ENCODE results near the gene ENPP5. TPM values are rescaled to one million over a fixed set of nuclear protein-coding genes. Genes with fewer than 3 reads are reported as not detected.

The ENPP5 gene
- total and polyA plus RNA-seq, 4 donors, result 0.17 to 3.2 (median 0.57) TPM

- TF ChIP-seq FOXA1 (IDR thresholded peaks at IDR 0.05) (no peak), ATF3 (IDR thresholded peaks at IDR 0.05) (no peak)
Measured at GRCh38 chr6:46116289-46116688, 54.5 kb downstream of the ENPP5 start (continued).

DNA sequence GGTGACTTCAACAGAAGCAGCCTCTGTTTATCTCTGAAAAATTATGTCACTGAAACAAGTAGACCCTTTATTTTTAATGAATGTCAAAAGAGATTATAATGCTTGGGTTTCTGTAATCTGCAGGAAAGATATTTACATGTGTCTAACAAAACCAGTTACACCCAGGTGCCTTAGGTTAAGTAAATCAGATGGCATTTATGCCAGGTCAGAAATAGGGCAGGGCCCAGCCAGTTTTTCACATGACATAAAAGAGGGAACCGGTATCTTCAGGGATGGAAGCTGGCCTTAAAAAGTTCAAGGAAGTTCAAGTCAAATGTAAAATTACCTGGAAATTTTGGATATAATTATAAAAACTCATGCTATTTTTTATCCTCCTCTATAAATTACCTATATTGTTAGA is 55.1 kb downstream of the ENPP5 start:
- DNase-seq (ENCODE audit: low spot score), result no peak
- Histone ChIP-seq H3K27me3 (ENCODE audit: control insufficient read depth in 4 of 4, insufficient read depth in 4 of 4, low read length in 3 of 4) (no peaks in the 10 kb centered on the region), H3K4me1 (ENCODE audit: control insufficient read depth in 4 of 4, insufficient read depth in 4 of 4, low read length in 3 of 4) (no peaks in the 10 kb centered on the region), H3K36me3 (ENCODE audit: control insufficient read depth in 4 of 4, insufficient read depth in 3 of 4, low read depth in 1 of 4, low read length in 3 of 4) (no peaks in the 10 kb centered on the region), H3K27ac (ENCODE audit: low read depth in 1 of 2, low read length in 2 of 2) (no peak overlapping the region), H3K9me3 (ENCODE audit: control insufficient read depth in 4 of 4, low read length in 3 of 4) (no peaks in the 10 kb centered on the region), H3K9ac (ENCODE audit: low read depth in 1 of 2, low read length in 2 of 2) (no peak overlapping the region), H3K4me3 (ENCODE audit: low read depth in 1 of 3, low read length in 3 of 3) (no peak overlapping the region)
- WGBS, result 86% methylated on average over 1 of the region's 1 CpG
- no peak for TF ChIP-seq RAD21 (IDR thresholded peaks at IDR 0.05)
- TF ChIP-seq CTCF (IDR thresholded peaks at IDR 0.05; ENCODE audit: low read depth, low read length, missing input control), result no peak
- TF ChIP-seq ATF3 (IDR thresholded peaks at IDR 0.05), result no peak
- no peak for TF ChIP-seq HNF4A (conservative IDR thresholded peaks at IDR 0.05)
- no peak for TF ChIP-seq RXRA (IDR thresholded peaks at IDR 0.05)
- no peak for TF ChIP-seq HNF4G (IDR thresholded peaks at IDR 0.05)
- TF ChIP-seq GABPA (IDR thresholded peaks at IDR 0.05 in 1 of 2, conservative IDR thresholded peaks at IDR 0.05 in 1 of 2), result no peak
- no peak for TF ChIP-seq TAF1 (conservative IDR thresholded peaks at IDR 0.05)
- no peak for TF ChIP-seq FOXA2 (IDR thresholded peaks at IDR 0.05)
- TF ChIP-seq FOXA1 (IDR thresholded peaks at IDR 0.05), result no peak
- no peak for TF ChIP-seq EGR1 (IDR thresholded peaks at IDR 0.05; ENCODE audit: low read depth in 2 of 2)
- no peak for TF ChIP-seq SP1 (IDR thresholded peaks at IDR 0.05)
- TF ChIP-seq ZBTB33 (IDR thresholded peaks at IDR 0.05), result no peak
- TF ChIP-seq YY1 (IDR thresholded peaks at IDR 0.05), result no peak

DNA sequence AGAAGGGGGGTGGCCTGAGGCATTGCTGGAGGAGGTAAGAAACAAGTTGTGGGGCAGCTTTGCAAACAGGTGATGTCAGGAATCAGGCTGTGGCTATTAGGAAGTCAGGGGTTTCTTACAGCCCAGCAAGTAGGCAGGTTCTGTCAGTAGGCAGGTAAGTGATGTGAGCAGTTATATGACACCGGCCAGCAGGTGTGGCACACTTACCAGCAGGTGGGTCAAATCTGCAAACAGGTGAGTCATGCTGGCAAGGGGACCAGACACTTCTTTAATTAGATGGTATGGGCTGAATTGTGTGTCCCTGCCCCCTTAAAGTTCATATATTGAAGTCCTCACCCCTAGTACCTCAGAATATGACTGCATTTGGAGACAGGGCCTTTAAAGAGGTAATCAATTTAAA is 57.4 kb downstream of the ENPP5 start:
- Histone ChIP-seq H3K9ac (ENCODE audit: low read depth in 1 of 2, low read length in 2 of 2) (no peak overlapping the region), H3K9me3 (ENCODE audit: control insufficient read depth in 4 of 4, low read length in 3 of 4) (no peaks in the 10 kb centered on the region), H3K36me3 (ENCODE audit: control insufficient read depth in 4 of 4, insufficient read depth in 3 of 4, low read depth in 1 of 4, low read length in 3 of 4) (no peaks in the 10 kb centered on the region), H3K4me3 (ENCODE audit: low read depth in 1 of 3, low read length in 3 of 3) (no peak overlapping the region), H3K27ac (ENCODE audit: low read depth in 1 of 2, low read length in 2 of 2) (no peak overlapping the region), H3K4me1 (ENCODE audit: control insufficient read depth in 4 of 4, insufficient read depth in 4 of 4, low read length in 3 of 4) (no peaks in the 10 kb centered on the region), H3K27me3 (ENCODE audit: control insufficient read depth in 4 of 4, insufficient read depth in 4 of 4, low read length in 3 of 4) (no peaks in the 10 kb centered on the region)
- DNase-seq (ENCODE audit: low spot score), result no peak
- TF ChIP-seq RXRA (IDR thresholded peaks at IDR 0.05) (no peak), JUND (IDR thresholded peaks at IDR 0.05) (no peak), HNF4A (conservative IDR thresholded peaks at IDR 0.05) (no peak), EGR1 (IDR thresholded peaks at IDR 0.05; ENCODE audit: low read depth in 2 of 2) (no peak), CTCF (IDR thresholded peaks at IDR 0.05; ENCODE audit: low read depth, low read length, missing input control) (no peak), GABPA (IDR thresholded peaks at IDR 0.05 in 1 of 2, conservative IDR thresholded peaks at IDR 0.05 in 1 of 2) (no peak), TAF1 (conservative IDR thresholded peaks at IDR 0.05) (no peak), ATF3 (IDR thresholded peaks at IDR 0.05) (no peak), REST (IDR thresholded peaks at IDR 0.05) (no peak), FOXA1 (IDR thresholded peaks at IDR 0.05) (no peak), FOXA2 (IDR thresholded peaks at IDR 0.05) (no peak)
- WGBS, result 78% methylated on average over 1 of the region's 1 CpG
